Measurements from ENCODE around the gene ZCCHC7.

The ZCCHC7 gene

GRCh38 chr9:37212435-37212834, 92.1 kb downstream of the ZCCHC7 start:
- DNase-seq: no peak

GRCh38 chr9:37215381-37215780, 95.0 kb downstream of the ZCCHC7 start:
- no peak for DNase-seq

- no peak for DNase-seq
Observed at GRCh38 chr9:37215830-37216229, 95.5 kb downstream of the ZCCHC7 start.

- no peak for DNase-seq
Observed at GRCh38 chr9:37217161-37217560, 96.8 kb downstream of the ZCCHC7 start.

GRCh38 chr9:37218800-37219425, 98.5 kb downstream of the ZCCHC7 start:
- DNase-seq: no peak

- no peak for DNase-seq
Observed at GRCh38 chr9:37220971-37221370, 100.6 kb downstream of the ZCCHC7 start.

GRCh38 chr9:37221489-37222106, 101.2 kb downstream of the ZCCHC7 start:
- no peak for DNase-seq

GRCh38 chr9:37229455-37229854, 109.1 kb downstream of the ZCCHC7 start:
- DNase-seq: no peak

- DNase-seq: no peak
Observed at GRCh38 chr9:37229882-37230482, 109.6 kb downstream of the ZCCHC7 start.

- DNase-seq: no peak
Observed at GRCh38 chr9:37236822-37237221, 116.4 kb downstream of the ZCCHC7 start.

GRCh38 chr9:37238122-37238521, 117.7 kb downstream of the ZCCHC7 start:
- DNase-seq: no peak

GRCh38 chr9:37239224-37239859, 119.0 kb downstream of the ZCCHC7 start:
- no peak for DNase-seq

- DNase-seq: no peak
Observed at GRCh38 chr9:37239921-37240320, 119.5 kb downstream of the ZCCHC7 start.

GRCh38 chr9:37241340-37241739, 121.0 kb downstream of the ZCCHC7 start:
- no peak for DNase-seq

GRCh38 chr9:37242089-37242488, 121.7 kb downstream of the ZCCHC7 start:
- DNase-seq: no peak

- no peak for DNase-seq
Observed at GRCh38 chr9:37243588-37244345, 123.4 kb downstream of the ZCCHC7 start.

GRCh38 chr9:37246826-37247225, 126.5 kb downstream of the ZCCHC7 start:
- no peak for DNase-seq

- no peak for DNase-seq
Observed at GRCh38 chr9:37248651-37249163, 128.3 kb downstream of the ZCCHC7 start.

GRCh38 chr9:37251452-37251851, 131.1 kb downstream of the ZCCHC7 start:
- no peak for DNase-seq

- no peak for DNase-seq
Observed at GRCh38 chr9:37253377-37253937, 133.1 kb downstream of the ZCCHC7 start.

- DNase-seq: no peak
Observed at GRCh38 chr9:37255187-37255586, 134.8 kb downstream of the ZCCHC7 start.
